HL-60 (cell line): ENCODE results near the gene DSCAML1.

Experiments
- CTCF ChIP-seq: IDR thresholded peaks from one replicate; pipeline ENCODE4 v1.5.1; 2011; ENCODE audit warnings: low read length, control low read depth, inconsistent platforms; ENCODE audit not compliant: insufficient read depth
- POLR2AphosphoS5 ChIP-seq: IDR thresholded peaks from 2 replicates; pipeline ENCODE4 v1.6.1; 2012; ENCODE audit warnings: low read depth
- REST ChIP-seq: IDR thresholded peaks from 2 replicates; pipeline ENCODE4 v1.6.1; 2012; ENCODE audit warnings: low read depth; ENCODE audit not compliant: insufficient replicate concordance
- SPI1 ChIP-seq: IDR thresholded peaks from 2 replicates; pipeline ENCODE4 v1.6.1; 2012; ENCODE audit warnings: low read depth, mild to moderate bottlenecking, borderline replicate concordance

GRCh38 chr11:117421476-117421875, 375.5 kb downstream of the DSCAML1 start:
- TF ChIP-seq CTCF = no peak
- no peak for TF ChIP-seq POLR2AphosphoS5
- TF ChIP-seq REST = no peak
- no peak for TF ChIP-seq SPI1
